Upper lobe of right lung (tissue), 1 donor: ENCODE measurements around the gene ASTN2. TPM values are rescaled to one million over a fixed set of nuclear protein-coding genes. Genes with fewer than 3 reads are reported as not detected.
A peak's percentile ranks its signal among the peaks of the same experiment; 100 is the strongest.
"Not testable (repeated sequence)": the region's sequence is repeated elsewhere in the genome, so short reads cannot be mapped to it uniquely, and the experiment has no call there.

Experiments used
- ATAC-seq: fragments of 200-7000 bp; cut with Tn5 transposase; one replicate; pipeline ENCODE4 v1.9.1; 2020; ENCODE audit warnings: mild to moderate bottlenecking, moderate library complexity
- DNase-seq: peaks from one replicate; pipeline ENCODE4 v3.0.0-alpha.2; 2020
- H3K27ac ChIP-seq: fragments of 200-600 bp; one replicate; pipeline ENCODE4 v1.8.0; 2022
- H3K27me3 ChIP-seq: fragments of 200-600 bp; one replicate; pipeline ENCODE4 v1.8.0; 2022; ENCODE audit warnings: mild to moderate bottlenecking
- H3K36me3 ChIP-seq: fragments of 200-600 bp; one replicate; pipeline ENCODE4 v1.8.0; 2022
- H3K4me1 ChIP-seq: fragments of 200-600 bp; one replicate; pipeline ENCODE4 v1.8.0; 2022
- H3K4me3 ChIP-seq: fragments of 200-600 bp; one replicate; pipeline ENCODE4 v1.8.0; 2022; ENCODE audit warnings: mild to moderate bottlenecking
- H3K9me3 ChIP-seq: fragments of 200-600 bp; one replicate; pipeline ENCODE4 v1.8.0; 2022
- CTCF ChIP-seq: fragments of 200-600 bp; IDR thresholded peaks from one replicate; pipeline ENCODE4 v1.8.0; 2022; ENCODE audit warnings: antibody characterized with exemption
- intact Hi-C: fragments of 100-400 bp; cut with DNase I; formaldehyde crosslinking; loops from one replicate; pipeline ENCODE4 v1.11.0; 2022
- total RNA-seq: library from RNA; stranded (reverse); fragmentation: NEBNext Ultra II Directional; extraction: Animal tissue kit (Norgen Biotek cat#: 25700); gene quantifications from one replicate; pipeline ENCODE4 v1.2.1, GENCODE V29; 2021
- donor health status: DM: no; HTN: yes; CAD: no; lungs with severe emphysema.

ASTN2 gene
- total RNA-seq, 1 donor from 2014 or later, result 3.8 TPM

DNA sequence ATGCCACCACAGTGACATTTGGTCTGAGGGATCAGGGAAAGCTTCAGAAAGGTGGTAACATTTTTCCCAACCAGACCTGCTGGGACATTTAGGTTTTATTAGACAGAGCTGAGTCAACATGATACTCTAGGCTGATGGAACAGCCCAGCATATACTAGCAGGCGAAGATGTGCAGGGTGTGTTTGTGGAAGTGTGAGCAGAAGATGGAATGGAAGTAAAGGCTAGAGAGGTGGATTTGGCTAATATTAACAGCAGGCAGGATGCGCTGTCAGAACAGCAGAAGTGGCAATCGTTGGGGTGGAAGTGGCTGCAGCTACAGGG lies 340.6 kb downstream of the ASTN2 start:
- DNase-seq (no peak), ATAC-seq (no peak)
- Histone ChIP-seq H3K4me3 (no peak overlapping the region), H3K27ac (no peak overlapping the region), H3K36me3 (no peaks in the 10 kb centered on the region), H3K27me3 (no peaks in the 10 kb centered on the region), H3K9me3 (no peaks in the 10 kb centered on the region), H3K4me1 (no peaks in the 10 kb centered on the region)
- no peak for TF ChIP-seq CTCF
- intact Hi-C loops, result no loop called here

DNA sequence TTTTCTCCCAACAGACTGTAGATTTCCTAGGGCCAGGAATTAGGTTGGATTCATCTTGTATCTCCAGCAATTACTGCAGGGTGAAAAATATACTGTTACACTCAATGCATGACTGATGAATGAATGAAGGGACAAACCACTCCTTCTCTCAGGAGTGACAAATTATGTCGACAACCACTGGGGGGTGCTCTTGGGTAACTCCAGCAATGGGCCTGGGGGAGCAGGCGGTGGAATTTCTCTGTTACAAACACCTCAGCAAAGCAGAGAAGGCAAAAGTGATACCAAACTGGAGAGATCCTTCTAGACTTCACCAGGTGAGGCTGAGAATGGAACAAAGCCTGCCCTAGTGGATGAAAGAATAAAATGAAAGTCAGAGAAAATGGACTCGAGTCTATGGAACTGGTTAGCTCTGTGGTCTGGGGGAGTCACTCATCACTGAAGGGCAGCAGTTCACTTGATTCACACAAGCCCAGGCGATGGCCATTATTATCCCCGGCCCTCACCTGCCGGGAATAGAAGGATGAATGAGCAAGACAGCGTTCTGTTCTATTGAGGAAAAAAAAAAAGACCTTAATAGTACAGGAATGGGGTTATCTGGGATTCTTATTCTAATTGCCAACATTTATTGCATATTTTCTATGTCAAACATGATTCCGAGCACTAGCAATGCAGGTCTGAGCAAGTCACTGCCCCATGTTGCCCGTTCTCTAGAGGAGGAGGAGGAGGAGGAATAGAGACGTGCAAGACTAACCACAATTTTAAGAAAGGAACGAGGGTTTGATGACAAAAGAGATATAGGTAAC lies 341.1 kb downstream of the ASTN2 start:
- H3K4me1 ChIP-seq, result no peaks in the 10 kb centered on the region
- ATAC-seq (no peak), DNase-seq (no peak)
- no peak overlapping the region for H3K27ac ChIP-seq
- TF ChIP-seq CTCF, result peak; percentile 15
- intact Hi-C loops, result no loop called here
- H3K9me3 ChIP-seq, result no peaks in the 10 kb centered on the region
- H3K4me3 ChIP-seq, result no peak overlapping the region
- H3K36me3 ChIP-seq, result no peaks in the 10 kb centered on the region
- H3K27me3 ChIP-seq, result no peaks in the 10 kb centered on the region

DNA sequence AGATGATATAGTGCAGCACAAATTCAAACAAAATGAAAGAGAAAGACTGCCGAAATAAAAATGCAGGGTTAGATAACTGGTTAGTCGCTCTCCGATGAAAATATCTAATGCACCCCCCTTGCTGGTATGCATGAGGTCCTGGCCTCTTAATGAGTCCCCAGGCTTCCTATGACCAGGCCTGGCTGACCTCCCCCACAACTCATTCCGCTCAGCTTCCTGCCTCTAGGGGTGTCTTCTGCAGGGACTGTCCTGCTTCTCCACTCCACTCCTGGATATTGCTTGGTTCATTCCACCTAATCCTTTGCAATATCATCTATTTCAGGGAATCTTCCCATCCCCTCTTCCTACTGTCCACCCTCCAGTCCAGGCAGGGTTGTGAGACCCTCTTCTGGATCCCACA lies 341.8 kb downstream of the ASTN2 start:
- no peak overlapping the region for H3K27ac ChIP-seq
- intact Hi-C loops, result no loop called here
- ATAC-seq, result no peak
- no peaks in the 10 kb centered on the region for H3K36me3 ChIP-seq
- no peaks in the 10 kb centered on the region for H3K4me1 ChIP-seq
- no peak for TF ChIP-seq CTCF
- DNase-seq, result no peak
- H3K9me3 ChIP-seq, result no peaks in the 10 kb centered on the region
- H3K27me3 ChIP-seq, result no peaks in the 10 kb centered on the region
- H3K4me3 ChIP-seq, result no peak overlapping the region

DNA sequence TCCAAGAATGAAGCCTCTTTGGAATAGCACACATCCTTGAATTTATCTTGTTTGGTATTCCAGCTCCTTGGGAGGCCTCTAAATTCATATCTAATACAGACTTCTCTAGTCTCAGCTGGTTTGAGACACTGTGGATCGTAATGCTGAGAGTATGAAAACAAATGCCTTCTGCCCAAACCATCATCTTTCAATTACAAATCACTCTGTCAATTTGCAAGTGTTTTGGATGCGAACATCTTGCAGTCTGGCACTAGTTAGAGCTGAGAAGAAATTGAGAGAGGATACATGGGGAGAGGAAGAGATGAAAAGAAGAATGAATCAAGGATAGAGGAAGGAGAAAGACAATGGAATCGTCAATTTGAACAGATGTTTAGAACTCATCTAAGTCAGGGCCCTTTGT lies 342.6 kb downstream of the ASTN2 start:
- ATAC-seq (no peak), DNase-seq (no peak)
- no peak overlapping the region for H3K27ac ChIP-seq
- intact Hi-C loops, result no loop called here
- no peak for TF ChIP-seq CTCF
- H3K27me3 ChIP-seq, result no peaks in the 10 kb centered on the region
- no peaks in the 10 kb centered on the region for H3K4me1 ChIP-seq
- H3K9me3 ChIP-seq, result no peaks in the 10 kb centered on the region
- no peak overlapping the region for H3K4me3 ChIP-seq
- no peaks in the 10 kb centered on the region for H3K36me3 ChIP-seq

GRCh38 chr9:117071673-117072207 lies 343.1 kb downstream of the ASTN2 start:
- ATAC-seq, H3K9me3 ChIP-seq, H3K36me3 ChIP-seq, H3K27ac ChIP-seq, H3K27me3 ChIP-seq, intact Hi-C loops, DNase-seq, H3K4me3 ChIP-seq, H3K4me1 ChIP-seq: not testable (repeated sequence)

GRCh38 chr9:117063721-117064471 lies 351.0 kb downstream of the ASTN2 start:
- intact Hi-C loops, result no loop called here
- DNase-seq (no peak), ATAC-seq (no peak)
- Histone ChIP-seq H3K4me3 (no peak overlapping the region), H3K36me3 (no peaks in the 10 kb centered on the region), H3K4me1 (no peaks in the 10 kb centered on the region), H3K27me3 (no peaks in the 10 kb centered on the region), H3K9me3 (no peaks in the 10 kb centered on the region), H3K27ac (no peak overlapping the region)
- TF ChIP-seq CTCF, result no peak
